SK-N-SH (cell line): ENCODE measurements around the gene CCDC88C. TPM values are rescaled to one million over a fixed set of nuclear protein-coding genes. Genes with fewer than 3 reads are reported as not detected.
A peak's percentile ranks its signal among the peaks of the same experiment; 100 is the strongest.

Source experiments
- CTCF ChIA-PET: fragments of 300-600, 350-600 bp; formaldehyde crosslinking; extraction: SDS; loops from one replicate; lab custom pipeline; 2021; lab: Yijun Ruan, JAX
- POLR2A ChIA-PET: fragments of 350-600 bp; sonication (Branson Sonifier 250); formaldehyde crosslinking; extraction: SDS; loops from one replicate; lab custom pipeline; 2020; ENCODE audit warnings: antibody characterized with exemption, inconsistent platforms; lab: Yijun Ruan, JAX
- DNase-seq: peaks from one replicate; pipeline ENCODE4 v3.0.0; 2012
- H2AFZ ChIP-seq: fragments of 200-600 bp; sonication (generic); 2 replicates; pipeline ENCODE4 v1.8.1; 2016; ENCODE audit warnings: antibody characterized with exemption, mild to moderate bottlenecking, low read depth
- H3F3A ChIP-seq: fragments of 200-600 bp; sonication (generic); replicated peaks from 2 replicates; pipeline ENCODE3; 2016; ENCODE audit warnings: antibody characterized with exemption, mild to moderate bottlenecking; ENCODE audit not compliant: insufficient read depth
- H3K27ac ChIP-seq, 2 experiments: fragments of 200-500 bp in 1 of 2; fragments of 200-600 bp in 1 of 2; sonication (Bioruptor generic) in 1 of 2; sonication (generic), shearing (Covaris generic) in 1 of 2; 2 replicates each; pipeline versions ENCODE4 v1.5.1 to v1.6.1; 2014 to 2016; ENCODE audit warnings: low read depth in 2 of 2, inconsistent platforms in 1 of 2, low read length in 1 of 2, mild to moderate bottlenecking in 1 of 2, mixed read lengths in 1 of 2
- H3K27me3 ChIP-seq: fragments of 200-600 bp; sonication (generic), shearing (Covaris generic); 2 replicates; pipeline ENCODE4 v1.6.1; 2016; ENCODE audit warnings: mixed run types; ENCODE audit not compliant: insufficient read depth
- H3K36me3 ChIP-seq, 2 experiments: fragments of 200-500 bp in 1 of 2; fragments of 200-600 bp in 1 of 2; sonication (Bioruptor generic) in 1 of 2; sonication (generic) in 1 of 2; replicated peaks in 1 of 2; 2 replicates each; pipeline versions ENCODE3 to v1.5.1; 2014 to 2016; ENCODE audit warnings: low read length in 1 of 2, mild to moderate bottlenecking in 1 of 2; ENCODE audit not compliant: insufficient read depth in 2 of 2, control insufficient read depth in 1 of 2
- H3K4me1 ChIP-seq, 2 experiments: fragments of 200-500 bp in 1 of 2; fragments of 200-600 bp in 1 of 2; sonication (Bioruptor generic) in 1 of 2; sonication (generic), shearing (Covaris generic) in 1 of 2; 2 replicates each; pipeline versions ENCODE4 v1.5.1 to v1.6.1; 2014 to 2016; ENCODE audit warnings: low read depth in 1 of 2, low read length in 1 of 2, mixed run types in 1 of 2; ENCODE audit not compliant: insufficient read depth in 2 of 2, control insufficient read depth in 1 of 2
- H3K4me2 ChIP-seq: fragments of 200-600 bp; sonication (generic), shearing (Covaris generic); 2 replicates; pipeline ENCODE4 v1.6.1; 2017; ENCODE audit warnings: mixed run types
- H3K4me3 ChIP-seq, 2 experiments: fragments of 200-500 bp in 1 of 2; fragments of 200-600 bp in 1 of 2; sonication (Bioruptor generic) in 1 of 2; sonication (generic), shearing (Covaris generic) in 1 of 2; 2 replicates each; pipeline versions ENCODE4 v1.5.1 to v1.8.1; 2014 to 2016; ENCODE audit warnings: low read depth in 2 of 2, inconsistent platforms in 1 of 2, low read length in 1 of 2, mild to moderate bottlenecking in 1 of 2, mixed read lengths in 1 of 2, moderate library complexity in 1 of 2
- H3K79me2 ChIP-seq: fragments of 200-600 bp; sonication (generic); 2 replicates; pipeline ENCODE4 v1.8.1; 2017; ENCODE audit warnings: mild to moderate bottlenecking; ENCODE audit not compliant: insufficient read depth
- H3K9ac ChIP-seq: fragments of 200-600 bp; sonication (generic); 2 replicates; pipeline ENCODE4 v1.6.1; 2017; ENCODE audit warnings: mixed run types
- H3K9me2 ChIP-seq: fragments of 200-600 bp; sonication (generic); 2 replicates; pipeline ENCODE4 v1.6.1; 2017; ENCODE audit warnings: mixed run types
- H3K9me3 ChIP-seq: fragments of 200-600 bp; sonication (generic); 2 replicates; pipeline ENCODE4 v1.6.1; 2017; ENCODE audit warnings: mixed run types, mild to moderate bottlenecking, moderate library complexity
- H4K20me1 ChIP-seq: fragments of 200-600 bp; sonication (generic); 2 replicates; pipeline ENCODE4 v1.6.1; 2017; ENCODE audit warnings: mild to moderate bottlenecking, mixed run types; ENCODE audit not compliant: insufficient read depth
- CHD2 ChIP-seq: fragments of 150-350 bp; IDR thresholded peaks from 2 replicates; pipeline ENCODE4 v1.6.1; 2018; ENCODE audit warnings: low read length; ENCODE audit not compliant: partially characterized antibody
- EZH2phosphoT487 ChIP-seq: fragments of 200-600 bp; sonication (generic); IDR thresholded peaks from 2 replicates; pipeline ENCODE4 v1.6.1; 2017; ENCODE audit warnings: low read depth, mixed run types, mild to moderate bottlenecking, antibody characterized with exemption, moderate library complexity, borderline replicate concordance
- JUND ChIP-seq: IDR thresholded peaks from 2 replicates; pipeline ENCODE4 v1.4.0; 2012
- POLR2AphosphoS5 ChIP-seq: IDR thresholded peaks from 2 replicates; pipeline ENCODE4 v1.6.1; 2012; ENCODE audit warnings: low read depth, low read length
- RAD21 ChIP-seq: IDR thresholded peaks from 2 replicates; pipeline ENCODE4 v1.6.1; 2012; ENCODE audit warnings: mild to moderate bottlenecking, low read length
- RCOR1 ChIP-seq: fragments of 150-350 bp; IDR thresholded peaks from 2 replicates; pipeline ENCODE4 v1.6.1; 2017; ENCODE audit warnings: antibody characterized with exemption, low read length
- RFX5 ChIP-seq: IDR thresholded peaks from 2 replicates; pipeline ENCODE4 v1.6.1; 2012; ENCODE audit warnings: mild to moderate bottlenecking, improper control_type of control experiment, low read length
- SIN3A ChIP-seq: IDR thresholded peaks from 2 replicates; pipeline ENCODE4 v1.6.1; 2012; ENCODE audit warnings: low read depth, mild to moderate bottlenecking, low read length, moderate library complexity, borderline replicate concordance
- SMC3 ChIP-seq: IDR thresholded peaks from 2 replicates; pipeline ENCODE4 v1.6.1; 2012; ENCODE audit warnings: low read depth, low read length, improper control_type of control experiment
- TAF1 ChIP-seq: IDR thresholded peaks from 2 replicates; pipeline ENCODE4 v1.6.1; 2012; ENCODE audit warnings: low read depth, mild to moderate bottlenecking, low read length, moderate library complexity, borderline replicate concordance
- TCF12 ChIP-seq: IDR thresholded peaks from 2 replicates; pipeline ENCODE4 v1.4.0; 2012
- WGBS: methylation state at CpG from one replicate; pipeline ENCODE4 v1.1.6; 2017; ENCODE audit warnings: low lambda C conversion rate; 5-methylcytosine and 5-hydroxymethylcytosine counted together
- polyA plus RNA-seq, 3 experiments: library from polyadenylated mRNA; depleted of rRNA; stranded (reverse); fragments of >200 nt; gene quantifications; 2 replicates each; pipeline ENCODE4 v1.2.3, GENCODE V29; 2012
- TF ChIP-seq, protein P1 (sequence below): fragments of 200-600 bp; sonication (generic); IDR thresholded peaks from 2 replicates; pipeline ENCODE4 v1.6.1; 2017; ENCODE audit warnings: antibody characterized with exemption, mild to moderate bottlenecking, moderate library complexity
- TF ChIP-seq, protein P2 (sequence below): IDR thresholded peaks from 2 replicates; pipeline ENCODE4 v1.6.1; 2012; ENCODE audit warnings: mild to moderate bottlenecking, low read depth, low read length, moderate library complexity

Gene CCDC88C
- polyA plus RNA-seq, 1 of the 3 experiments (the other 2 are of a cell fraction): 0.39 TPM

DNA sequence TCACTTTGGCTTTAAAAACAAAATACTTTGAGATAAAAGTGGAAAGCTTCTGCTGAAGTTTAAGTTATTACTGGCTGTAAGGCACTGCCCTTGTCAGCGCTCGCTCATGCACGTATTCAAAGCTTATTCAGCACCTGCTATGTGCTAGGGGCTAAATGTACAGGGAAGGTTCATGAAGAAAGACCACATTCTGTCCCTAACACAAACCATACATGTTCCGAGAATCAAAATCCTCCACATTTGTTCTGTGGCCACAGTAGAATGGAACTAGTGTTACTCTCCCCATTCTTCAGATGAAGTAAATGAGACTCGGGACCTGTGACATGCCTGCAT, 139.3 kb downstream of the CCDC88C start:
- no peak for TF ChIP-seq RCOR1
- TF ChIP-seq EZH2phosphoT487: no peak
- TF ChIP-seq, all 33 proteins: peak for 0
- H3K9ac ChIP-seq: no peak overlapping the region
- no peak overlapping the region for H3K4me2 ChIP-seq
- H3K9me2 ChIP-seq: no peaks in the 10 kb centered on the region
- WGBS: 93% methylated on average over 5 of the region's 5 CpGs
- H3K27me3 ChIP-seq: no peaks in the 10 kb centered on the region
- DNase-seq: no peak
- H3K4me1 ChIP-seq: peaks cover 0 to 31% of the 10 kb centered on the region in 2 experiments; a peak in 1 of 4 replicates
- no peak overlapping the region for H2AFZ ChIP-seq
- H4K20me1 ChIP-seq: no peaks in the 10 kb centered on the region
- H3K79me2 ChIP-seq: no peaks in the 10 kb centered on the region
- no peaks in the 10 kb centered on the region for H3K36me3 ChIP-seq
- H3K27ac ChIP-seq: peak overlapping the region in 1 of 2 experiments; percentile 51; a peak in 2 of 4 replicates
- H3F3A ChIP-seq: no peaks in the 10 kb centered on the region
- ChIA-PET POLR2A (interaction anchor here (1.1 to 1.8 kb wide), 2 partner anchors 21 to 32 kb away, joined by 3 to 7 read pairs; no protein-coding TSS in a partner anchor), CTCF (interaction anchor here (1.0 to 3.9 kb wide), 9 partner anchors 15 to 375 kb away, joined by 3 to 29 read pairs (median 6); no protein-coding TSS in a partner anchor)
- H3K4me3 ChIP-seq: no peak overlapping the region
- no peaks in the 10 kb centered on the region for H3K9me3 ChIP-seq

DNA sequence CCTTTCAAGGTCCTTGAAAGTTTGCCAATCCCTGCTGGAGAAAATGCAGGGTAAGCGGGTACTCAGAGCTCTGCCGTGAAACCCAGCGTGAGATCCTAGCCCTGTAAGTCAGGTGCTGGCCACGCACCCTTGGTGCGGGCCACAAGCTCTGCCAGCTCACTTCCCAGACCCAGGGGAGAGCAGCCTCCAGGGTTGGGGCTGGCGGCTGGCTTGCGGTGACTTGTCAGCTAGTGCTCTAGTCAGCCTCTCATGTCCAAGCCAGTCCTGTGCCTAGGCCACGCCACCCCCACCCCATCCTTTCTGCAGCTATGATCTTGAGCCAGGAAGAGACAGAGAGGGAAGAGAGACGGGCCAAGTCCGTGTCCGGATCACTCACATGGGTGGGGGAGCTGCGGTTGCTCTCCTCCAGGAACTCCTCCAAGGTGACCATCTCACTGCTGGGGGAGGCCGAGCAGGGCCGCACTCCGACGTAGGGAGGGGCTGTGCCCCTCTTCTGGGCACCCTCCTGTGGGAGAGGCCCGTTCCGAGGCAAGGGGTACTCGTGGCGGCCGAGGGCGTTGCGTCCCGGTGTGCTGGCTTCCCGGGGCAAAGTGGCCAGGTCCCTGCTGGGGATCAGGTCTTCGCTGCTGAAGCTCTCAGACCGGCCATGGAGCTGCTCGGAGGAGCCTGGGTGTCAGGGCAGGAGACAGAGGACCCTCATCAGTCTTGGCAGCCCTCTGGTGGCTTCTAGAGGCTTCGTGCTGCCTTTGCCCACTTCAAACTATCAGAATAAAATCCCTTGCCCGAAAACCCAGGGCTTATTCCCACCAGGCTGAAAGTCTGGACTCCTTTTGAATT, 139.9 kb downstream of the CCDC88C start:
- no peak for DNase-seq
- no peaks in the 10 kb centered on the region for H3F3A ChIP-seq
- no peaks in the 10 kb centered on the region for H3K79me2 ChIP-seq
- H3K9ac ChIP-seq: no peak overlapping the region
- H3K4me1 ChIP-seq: peaks cover 0 to 26% of the 10 kb centered on the region in 2 experiments; a peak in 1 of 4 replicates
- no peaks in the 10 kb centered on the region for H3K27me3 ChIP-seq
- H3K4me2 ChIP-seq: no peak overlapping the region
- no peaks in the 10 kb centered on the region for H3K36me3 ChIP-seq
- no peak overlapping the region for H2AFZ ChIP-seq
- H3K4me3 ChIP-seq: no peak overlapping the region
- CTCF ChIA-PET: interaction anchor here (1.0 to 3.9 kb wide), 8 partner anchors 9 to 105 kb away, joined by 3 to 29 read pairs (median 6); no protein-coding TSS in a partner anchor
- H4K20me1 ChIP-seq: no peaks in the 10 kb centered on the region
- no peak for TF ChIP-seq TCF12
- TF ChIP-seq RAD21: peak; percentile 31; the same call in 1 of the 2 replicates
- no peaks in the 10 kb centered on the region for H3K9me3 ChIP-seq
- peak overlapping the region in 1 of 2 experiments; percentile 51; a peak in 2 of 4 replicates for H3K27ac ChIP-seq
- no peaks in the 10 kb centered on the region for H3K9me2 ChIP-seq
- WGBS: 86% methylated on average over 15 of the region's 30 CpGs
- POLR2A ChIA-PET: interaction anchor here (0.6 to 1.1 kb wide), 3 partner anchors 31 to 918 kb away, joined by 3 to 5 read pairs (median 3); no protein-coding TSS in a partner anchor

DNA sequence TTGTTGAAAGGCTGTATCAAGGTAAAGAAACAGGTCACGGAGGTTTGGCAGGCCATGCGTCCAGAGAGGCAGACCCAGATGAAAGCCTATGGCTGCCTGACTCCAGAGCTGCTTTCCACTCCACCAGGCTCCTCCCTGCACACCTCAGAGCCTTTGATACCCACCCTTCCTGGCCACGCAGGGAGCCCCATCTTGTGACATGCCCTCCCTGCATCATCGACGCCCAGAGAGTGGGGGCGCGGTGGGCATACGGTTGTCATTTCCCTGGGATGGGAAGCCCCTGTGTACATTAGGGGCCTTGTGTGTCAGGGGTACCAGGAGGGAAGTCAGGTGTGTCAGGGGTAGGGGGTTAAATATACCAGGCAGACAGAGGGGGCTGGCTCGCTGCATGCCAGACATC, 142.8 kb downstream of the CCDC88C start:
- H3K36me3 ChIP-seq: no peaks in the 10 kb centered on the region
- CTCF ChIA-PET: interaction anchor here (1.5 kb wide), 1 partner anchor 18 kb away, joined by 5 read pairs; no protein-coding TSS in a partner anchor
- 91% methylated on average over 8 of the region's 9 CpGs for WGBS
- no peak for TF ChIP-seq CHD2
- TF ChIP-seq, protein P1, sequence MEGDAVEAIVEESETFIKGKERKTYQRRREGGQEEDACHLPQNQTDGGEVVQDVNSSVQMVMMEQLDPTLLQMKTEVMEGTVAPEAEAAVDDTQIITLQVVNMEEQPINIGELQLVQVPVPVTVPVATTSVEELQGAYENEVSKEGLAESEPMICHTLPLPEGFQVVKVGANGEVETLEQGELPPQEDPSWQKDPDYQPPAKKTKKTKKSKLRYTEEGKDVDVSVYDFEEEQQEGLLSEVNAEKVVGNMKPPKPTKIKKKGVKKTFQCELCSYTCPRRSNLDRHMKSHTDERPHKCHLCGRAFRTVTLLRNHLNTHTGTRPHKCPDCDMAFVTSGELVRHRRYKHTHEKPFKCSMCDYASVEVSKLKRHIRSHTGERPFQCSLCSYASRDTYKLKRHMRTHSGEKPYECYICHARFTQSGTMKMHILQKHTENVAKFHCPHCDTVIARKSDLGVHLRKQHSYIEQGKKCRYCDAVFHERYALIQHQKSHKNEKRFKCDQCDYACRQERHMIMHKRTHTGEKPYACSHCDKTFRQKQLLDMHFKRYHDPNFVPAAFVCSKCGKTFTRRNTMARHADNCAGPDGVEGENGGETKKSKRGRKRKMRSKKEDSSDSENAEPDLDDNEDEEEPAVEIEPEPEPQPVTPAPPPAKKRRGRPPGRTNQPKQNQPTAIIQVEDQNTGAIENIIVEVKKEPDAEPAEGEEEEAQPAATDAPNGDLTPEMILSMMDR: no peak
- no peak for TF ChIP-seq TAF1
- no peak for TF ChIP-seq JUND
- TF ChIP-seq SMC3: no peak
- TF ChIP-seq, protein P2, sequence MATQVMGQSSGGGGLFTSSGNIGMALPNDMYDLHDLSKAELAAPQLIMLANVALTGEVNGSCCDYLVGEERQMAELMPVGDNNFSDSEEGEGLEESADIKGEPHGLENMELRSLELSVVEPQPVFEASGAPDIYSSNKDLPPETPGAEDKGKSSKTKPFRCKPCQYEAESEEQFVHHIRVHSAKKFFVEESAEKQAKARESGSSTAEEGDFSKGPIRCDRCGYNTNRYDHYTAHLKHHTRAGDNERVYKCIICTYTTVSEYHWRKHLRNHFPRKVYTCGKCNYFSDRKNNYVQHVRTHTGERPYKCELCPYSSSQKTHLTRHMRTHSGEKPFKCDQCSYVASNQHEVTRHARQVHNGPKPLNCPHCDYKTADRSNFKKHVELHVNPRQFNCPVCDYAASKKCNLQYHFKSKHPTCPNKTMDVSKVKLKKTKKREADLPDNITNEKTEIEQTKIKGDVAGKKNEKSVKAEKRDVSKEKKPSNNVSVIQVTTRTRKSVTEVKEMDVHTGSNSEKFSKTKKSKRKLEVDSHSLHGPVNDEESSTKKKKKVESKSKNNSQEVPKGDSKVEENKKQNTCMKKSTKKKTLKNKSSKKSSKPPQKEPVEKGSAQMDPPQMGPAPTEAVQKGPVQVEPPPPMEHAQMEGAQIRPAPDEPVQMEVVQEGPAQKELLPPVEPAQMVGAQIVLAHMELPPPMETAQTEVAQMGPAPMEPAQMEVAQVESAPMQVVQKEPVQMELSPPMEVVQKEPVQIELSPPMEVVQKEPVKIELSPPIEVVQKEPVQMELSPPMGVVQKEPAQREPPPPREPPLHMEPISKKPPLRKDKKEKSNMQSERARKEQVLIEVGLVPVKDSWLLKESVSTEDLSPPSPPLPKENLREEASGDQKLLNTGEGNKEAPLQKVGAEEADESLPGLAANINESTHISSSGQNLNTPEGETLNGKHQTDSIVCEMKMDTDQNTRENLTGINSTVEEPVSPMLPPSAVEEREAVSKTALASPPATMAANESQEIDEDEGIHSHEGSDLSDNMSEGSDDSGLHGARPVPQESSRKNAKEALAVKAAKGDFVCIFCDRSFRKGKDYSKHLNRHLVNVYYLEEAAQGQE: no peak
- no peak for TF ChIP-seq RFX5
- no peak for TF ChIP-seq SIN3A
- no peak for TF ChIP-seq RAD21
- no peak for TF ChIP-seq POLR2AphosphoS5
- no peak for TF ChIP-seq TCF12

More for the DNA sequence above, 142.8 kb downstream of the CCDC88C start:
- H3K9ac ChIP-seq: no peak overlapping the region
- H3K9me2 ChIP-seq: no peaks in the 10 kb centered on the region
- no peaks in the 10 kb centered on the region for H3F3A ChIP-seq
- H2AFZ ChIP-seq: no peak overlapping the region
- H3K79me2 ChIP-seq: no peaks in the 10 kb centered on the region
- POLR2A ChIA-PET: no interaction called here
- H3K4me2 ChIP-seq: no peak overlapping the region
- H4K20me1 ChIP-seq: no peaks in the 10 kb centered on the region
- no peak overlapping the region for H3K4me3 ChIP-seq
- no peak for DNase-seq
- peaks cover 0 to 21% of the 10 kb centered on the region in 2 experiments; a peak in 1 of 4 replicates for H3K4me1 ChIP-seq
- no peaks in the 10 kb centered on the region for H3K27me3 ChIP-seq
- H3K9me3 ChIP-seq: no peaks in the 10 kb centered on the region
- H3K27ac ChIP-seq: no peak overlapping the region
